ENCODE measurements around the gene ATOH7.

The ATOH7 gene

DNA sequence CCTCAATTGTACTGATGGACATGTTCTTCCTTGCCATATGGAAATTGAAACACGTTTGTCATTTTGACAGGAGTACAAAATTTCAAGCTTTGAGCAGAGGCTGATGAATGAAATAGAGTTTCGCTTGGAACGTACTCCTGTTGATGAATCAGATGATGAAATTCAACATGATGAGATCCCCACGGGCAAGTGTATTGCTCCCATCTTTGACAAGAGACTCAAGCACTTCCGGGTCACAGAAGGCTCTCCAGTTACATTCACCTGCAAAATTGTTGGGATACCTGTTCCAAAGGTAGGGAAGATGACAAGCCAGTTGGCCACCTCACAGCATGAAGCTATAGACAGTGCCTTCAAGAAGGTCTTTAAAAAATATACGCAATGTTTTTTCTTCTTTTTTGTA lies 43.1 kb downstream of the ATOH7 start:
- H3F3A ChIP-seq (ENCODE audit: insufficient read depth, low read length): no peaks in the 10 kb centered on the region
- no peak for TF ChIP-seq EZH2 (optimal IDR thresholded peaks at IDR 0.05; ENCODE audit: low read depth, low read length)
- no peaks in the 10 kb centered on the region for H3K36me3 ChIP-seq (replicated peaks; ENCODE audit: insufficient read depth, low read length)
- H3K9ac ChIP-seq (ENCODE audit: low read length): no peak overlapping the region
- no peak overlapping the region for H3K27ac ChIP-seq (ENCODE audit: low read length)
- H2AFZ ChIP-seq (ENCODE audit: low read length): no peak overlapping the region
- no peaks in the 10 kb centered on the region for H3K9me3 ChIP-seq (replicated peaks; ENCODE audit: insufficient read depth, low read length)
- H3K4me1 ChIP-seq (ENCODE audit: low read length): no peaks in the 10 kb centered on the region
- no peak for DNase-seq
- no peak overlapping the region for H3K4me3 ChIP-seq (ENCODE audit: low read length)
- no peaks in the 10 kb centered on the region for H3K79me2 ChIP-seq (ENCODE audit: low read length)
- no peak overlapping the region for H3K4me2 ChIP-seq (ENCODE audit: low read depth, low read length)
- H4K20me1 ChIP-seq (ENCODE audit: insufficient read depth, low read length): no peaks in the 10 kb centered on the region
- no peaks in the 10 kb centered on the region for H3K27me3 ChIP-seq (replicated peaks; ENCODE audit: insufficient read depth, low read length)
- H3K9me2 ChIP-seq (replicated peaks; ENCODE audit: insufficient read depth, low read length): no peaks in the 10 kb centered on the region

DNA sequence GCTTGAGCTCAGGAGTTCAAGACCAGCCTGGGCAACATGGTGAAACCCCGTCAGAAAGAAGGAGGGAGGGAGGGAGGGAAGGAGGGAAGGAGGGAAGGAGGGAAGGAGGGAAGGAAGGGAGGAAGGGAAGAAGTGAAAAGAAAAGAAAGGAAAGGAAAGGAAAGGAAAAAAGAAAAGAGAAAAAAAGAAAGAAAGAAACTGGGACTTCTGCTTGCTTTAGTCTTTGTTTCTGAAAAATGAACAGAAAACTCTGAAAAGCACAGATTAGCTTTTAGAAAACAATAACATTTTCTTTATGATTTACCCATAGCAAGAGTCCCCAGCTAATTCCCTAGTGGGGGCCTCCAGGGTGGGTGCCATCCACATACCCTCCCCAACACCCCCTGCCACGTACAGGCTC lies 46.8 kb downstream of the ATOH7 start:
- Histone ChIP-seq H3K4me2 (ENCODE audit: low read depth, low read length) (no peak overlapping the region), H3K4me3 (ENCODE audit: low read length) (no peak overlapping the region), H3K27ac (ENCODE audit: low read length) (no peak overlapping the region), H3F3A (ENCODE audit: insufficient read depth, low read length) (no peaks in the 10 kb centered on the region), H3K27me3 (replicated peaks; ENCODE audit: insufficient read depth, low read length) (no peaks in the 10 kb centered on the region), H3K9me3 (replicated peaks; ENCODE audit: insufficient read depth, low read length) (no peaks in the 10 kb centered on the region), H3K9ac (ENCODE audit: low read length) (no peak overlapping the region), H3K36me3 (replicated peaks; ENCODE audit: insufficient read depth, low read length) (no peaks in the 10 kb centered on the region), H3K9me2 (replicated peaks; ENCODE audit: insufficient read depth, low read length) (no peaks in the 10 kb centered on the region), H2AFZ (ENCODE audit: low read length) (no peak overlapping the region), H3K4me1 (ENCODE audit: low read length) (no peaks in the 10 kb centered on the region), H3K79me2 (ENCODE audit: low read length) (no peaks in the 10 kb centered on the region), H4K20me1 (ENCODE audit: insufficient read depth, low read length) (no peaks in the 10 kb centered on the region)
- TF ChIP-seq EZH2 (optimal IDR thresholded peaks at IDR 0.05; ENCODE audit: low read depth, low read length): no peak
- TF ChIP-seq EZH2phosphoT487 (IDR thresholded peaks at IDR 0.05; ENCODE audit: low read length): no peak
- TF ChIP-seq, protein P1, sequence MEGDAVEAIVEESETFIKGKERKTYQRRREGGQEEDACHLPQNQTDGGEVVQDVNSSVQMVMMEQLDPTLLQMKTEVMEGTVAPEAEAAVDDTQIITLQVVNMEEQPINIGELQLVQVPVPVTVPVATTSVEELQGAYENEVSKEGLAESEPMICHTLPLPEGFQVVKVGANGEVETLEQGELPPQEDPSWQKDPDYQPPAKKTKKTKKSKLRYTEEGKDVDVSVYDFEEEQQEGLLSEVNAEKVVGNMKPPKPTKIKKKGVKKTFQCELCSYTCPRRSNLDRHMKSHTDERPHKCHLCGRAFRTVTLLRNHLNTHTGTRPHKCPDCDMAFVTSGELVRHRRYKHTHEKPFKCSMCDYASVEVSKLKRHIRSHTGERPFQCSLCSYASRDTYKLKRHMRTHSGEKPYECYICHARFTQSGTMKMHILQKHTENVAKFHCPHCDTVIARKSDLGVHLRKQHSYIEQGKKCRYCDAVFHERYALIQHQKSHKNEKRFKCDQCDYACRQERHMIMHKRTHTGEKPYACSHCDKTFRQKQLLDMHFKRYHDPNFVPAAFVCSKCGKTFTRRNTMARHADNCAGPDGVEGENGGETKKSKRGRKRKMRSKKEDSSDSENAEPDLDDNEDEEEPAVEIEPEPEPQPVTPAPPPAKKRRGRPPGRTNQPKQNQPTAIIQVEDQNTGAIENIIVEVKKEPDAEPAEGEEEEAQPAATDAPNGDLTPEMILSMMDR (IDR thresholded peaks at IDR 0.05; ENCODE audit: low read length): no peak
- no peak for DNase-seq

DNA sequence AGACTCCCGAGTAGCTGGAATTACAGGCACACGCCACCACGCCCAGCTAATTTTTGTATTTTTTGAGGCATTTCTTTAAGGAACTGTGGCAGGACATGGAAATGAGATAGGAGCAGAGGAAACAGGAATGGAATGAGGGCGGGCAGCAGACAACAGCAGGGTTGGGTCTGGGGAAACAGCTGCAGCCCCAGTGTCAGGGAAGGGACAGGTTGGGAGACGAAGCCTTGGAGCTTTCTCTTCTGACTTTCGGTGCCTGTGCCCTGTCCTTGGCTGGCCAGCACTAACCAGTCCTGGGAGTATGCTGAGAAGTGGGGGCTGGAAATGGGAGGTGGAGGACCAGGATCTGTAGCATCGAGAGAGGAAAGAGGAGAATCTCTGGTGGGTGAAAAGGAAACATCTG lies 47.4 kb downstream of the ATOH7 start:
- Histone ChIP-seq H3K4me1 (ENCODE audit: low read length) (no peaks in the 10 kb centered on the region), H3K4me2 (ENCODE audit: low read depth, low read length) (no peak overlapping the region), H3K4me3 (ENCODE audit: low read length) (no peak overlapping the region), H3K27ac (ENCODE audit: low read length) (no peak overlapping the region), H3K79me2 (ENCODE audit: low read length) (no peaks in the 10 kb centered on the region), H3K9me2 (replicated peaks; ENCODE audit: insufficient read depth, low read length) (no peaks in the 10 kb centered on the region), H3K36me3 (replicated peaks; ENCODE audit: insufficient read depth, low read length) (no peaks in the 10 kb centered on the region), H3K27me3 (replicated peaks; ENCODE audit: insufficient read depth, low read length) (no peaks in the 10 kb centered on the region), H2AFZ (ENCODE audit: low read length) (no peak overlapping the region), H3K9ac (ENCODE audit: low read length) (no peak overlapping the region), H3K9me3 (replicated peaks; ENCODE audit: insufficient read depth, low read length) (no peaks in the 10 kb centered on the region), H3F3A (ENCODE audit: insufficient read depth, low read length) (no peaks in the 10 kb centered on the region), H4K20me1 (ENCODE audit: insufficient read depth, low read length) (no peaks in the 10 kb centered on the region)
- TF ChIP-seq EZH2 (optimal IDR thresholded peaks at IDR 0.05; ENCODE audit: low read depth, low read length): no peak
- TF ChIP-seq, protein P1 (IDR thresholded peaks at IDR 0.05; ENCODE audit: low read length): no peak
- no peak for TF ChIP-seq EZH2phosphoT487 (IDR thresholded peaks at IDR 0.05; ENCODE audit: low read length)
- DNase-seq: no peak

All from MM.1S (cell line).